Measurements from ENCODE around the gene CDRT15.

Gene CDRT15

GRCh38 chr17:14270508-14270907, 33.8 kb upstream of the CDRT15 start:
- no peaks in the 10 kb centered on the region for H3F3A ChIP-seq (ENCODE audit: insufficient read depth)
- no peaks in the 10 kb centered on the region for H4K20me1 ChIP-seq (ENCODE audit: low read depth, low read length)
- no peaks in the 10 kb centered on the region for H3K9me3 ChIP-seq (ENCODE audit: insufficient read depth, low read length)
- H3K27me3 ChIP-seq (ENCODE audit: low read length) = no peaks in the 10 kb centered on the region
- no peak overlapping the region for H3K9ac ChIP-seq (ENCODE audit: low read length)
- H3K4me3 ChIP-seq (ENCODE audit: insufficient read depth, low read length, poor library complexity, severe bottlenecking) = no peak overlapping the region
- no peak overlapping the region for H3K27ac ChIP-seq (ENCODE audit: low read depth, low read length)
- H3K79me2 ChIP-seq (ENCODE audit: insufficient read depth, low read length) = no peaks in the 10 kb centered on the region
- H3K36me3 ChIP-seq (ENCODE audit: low read length) = no peaks in the 10 kb centered on the region
- no peak overlapping the region for H2AFZ ChIP-seq (ENCODE audit: low read depth, low read length, severe bottlenecking)
- no peak for TF ChIP-seq EZH2phosphoT487 (conservative IDR thresholded peaks at IDR 0.05; ENCODE audit: low read length)
- no peak for TF ChIP-seq CTCF (IDR thresholded peaks at IDR 0.05; ENCODE audit: insufficient read depth, low read length, poor library complexity, severe bottlenecking)
- no peak overlapping the region for H3K4me2 ChIP-seq (ENCODE audit: low read depth, low read length, poor library complexity, severe bottlenecking)
- no peaks in the 10 kb centered on the region for H3K9me2 ChIP-seq (replicated peaks; ENCODE audit: insufficient read depth, low read length)

GRCh38 chr17:14269473-14269872, 32.8 kb upstream of the CDRT15 start:
- no peaks in the 10 kb centered on the region for H4K20me1 ChIP-seq (ENCODE audit: low read depth, low read length)
- H2AFZ ChIP-seq (ENCODE audit: low read depth, low read length, severe bottlenecking) = no peak overlapping the region
- H3K79me2 ChIP-seq (ENCODE audit: insufficient read depth, low read length) = no peaks in the 10 kb centered on the region
- H3K36me3 ChIP-seq (ENCODE audit: low read length) = no peaks in the 10 kb centered on the region
- no peaks in the 10 kb centered on the region for H3K9me3 ChIP-seq (ENCODE audit: insufficient read depth, low read length)
- no peaks in the 10 kb centered on the region for H3K27me3 ChIP-seq (ENCODE audit: low read length)
- TF ChIP-seq CTCF (IDR thresholded peaks at IDR 0.05; ENCODE audit: insufficient read depth, low read length, poor library complexity, severe bottlenecking) (no peak), EZH2phosphoT487 (conservative IDR thresholded peaks at IDR 0.05; ENCODE audit: low read length) (no peak)
- no peak overlapping the region for H3K4me2 ChIP-seq (ENCODE audit: low read depth, low read length, poor library complexity, severe bottlenecking)
- H3F3A ChIP-seq (ENCODE audit: insufficient read depth) = no peaks in the 10 kb centered on the region
- H3K9ac ChIP-seq (ENCODE audit: low read length) = no peak overlapping the region
- no peak overlapping the region for H3K4me3 ChIP-seq (ENCODE audit: insufficient read depth, low read length, poor library complexity, severe bottlenecking)
- H3K9me2 ChIP-seq (replicated peaks; ENCODE audit: insufficient read depth, low read length) = no peaks in the 10 kb centered on the region
- H3K27ac ChIP-seq (ENCODE audit: low read depth, low read length) = no peak overlapping the region

GRCh38 chr17:14268264-14268663, 31.6 kb upstream of the CDRT15 start:
- Histone ChIP-seq H2AFZ (ENCODE audit: low read depth, low read length, severe bottlenecking) (no peak overlapping the region), H3F3A (ENCODE audit: insufficient read depth) (no peaks in the 10 kb centered on the region), H3K27me3 (ENCODE audit: low read length) (no peaks in the 10 kb centered on the region), H4K20me1 (ENCODE audit: low read depth, low read length) (no peaks in the 10 kb centered on the region), H3K4me3 (ENCODE audit: insufficient read depth, low read length, poor library complexity, severe bottlenecking) (no peak overlapping the region), H3K4me2 (ENCODE audit: low read depth, low read length, poor library complexity, severe bottlenecking) (no peak overlapping the region), H3K9me2 (replicated peaks; ENCODE audit: insufficient read depth, low read length) (no peaks in the 10 kb centered on the region), H3K9ac (ENCODE audit: low read length) (no peak overlapping the region), H3K27ac (ENCODE audit: low read depth, low read length) (no peak overlapping the region), H3K79me2 (ENCODE audit: insufficient read depth, low read length) (no peaks in the 10 kb centered on the region), H3K36me3 (ENCODE audit: low read length) (no peaks in the 10 kb centered on the region), H3K9me3 (ENCODE audit: insufficient read depth, low read length) (no peaks in the 10 kb centered on the region)
- TF ChIP-seq EZH2phosphoT487 (conservative IDR thresholded peaks at IDR 0.05; ENCODE audit: low read length) (no peak), CTCF (IDR thresholded peaks at IDR 0.05; ENCODE audit: insufficient read depth, low read length, poor library complexity, severe bottlenecking) (no peak)

All from SU-DHL-6 (cell line).